GM19193 (cell line): ENCODE results near the gene YRDC.

Experiments
- POLR2A ChIP-seq: IDR thresholded peaks from 4 replicates; pipeline ENCODE4 v1.6.1; 2011; ENCODE audit not compliant: insufficient read depth, insufficient read length; ENCODE audit errors: extremely low read depth

The YRDC gene

GRCh38 chr1:37802439-37802838 is 5.6 kb downstream of the YRDC start:
- TF ChIP-seq POLR2A, result no peak

- no peak for TF ChIP-seq POLR2A
Measured at GRCh38 chr1:37797750-37798345, 10.2 kb downstream of the YRDC start.

GRCh38 chr1:37795340-37796125 is 12.5 kb downstream of the YRDC start:
- no peak for TF ChIP-seq POLR2A

GRCh38 chr1:37794372-37795339 is 13.4 kb downstream of the YRDC start:
- TF ChIP-seq POLR2A, result no peak

GRCh38 chr1:37793773-37794371 is 14.1 kb downstream of the YRDC start, which contains the start of gene MANEAL:
MANEAL (plus strand) TSS chr1:37793847; CDS start chr1:37794183, 336 bp downstream.
- no peak for TF ChIP-seq POLR2A

- no peak for TF ChIP-seq POLR2A
Measured at GRCh38 chr1:37792943-37793686, 14.9 kb downstream of the YRDC start.

- TF ChIP-seq POLR2A, result no peak
Measured at GRCh38 chr1:37782491-37782890, 25.5 kb downstream of the YRDC start.

- no peak for TF ChIP-seq POLR2A
Measured at GRCh38 chr1:37778654-37779053, 29.4 kb downstream of the YRDC start.

- TF ChIP-seq POLR2A, result no peak
Measured at GRCh38 chr1:37776946-37777516, 31.0 kb downstream of the YRDC start.

- no peak for TF ChIP-seq POLR2A
Measured at GRCh38 chr1:37767488-37767887, 40.5 kb downstream of the YRDC start.

- TF ChIP-seq POLR2A, result no peak
Measured at GRCh38 chr1:37765916-37766664, 41.9 kb downstream of the YRDC start.

GRCh38 chr1:37764888-37765441 is 43.0 kb downstream of the YRDC start, which contains the start of gene EPHA10:
EPHA10 (minus strand) TSS chr1:37765120; CDS start chr1:37765066, 54 bp downstream.
- no peak for TF ChIP-seq POLR2A

- TF ChIP-seq POLR2A, result no peak
Measured at GRCh38 chr1:37764414-37764825, 43.6 kb downstream of the YRDC start.
